Brain microvascular endothelial cell (primary cell): ENCODE measurements around the gene CDYL.

Source experiments
- DNase-seq: peaks from one replicate; pipeline ENCODE4 v3.0.0-alpha.2; 2020
- H3K27ac ChIP-seq: fragments of 250-450 bp; sonication (Bioruptor Pico); 2 replicates; pipeline ENCODE4 v1.5.1; 2020; ENCODE audit warnings: mild to moderate bottlenecking, moderate library complexity
- H3K27me3 ChIP-seq: fragments of 250-450 bp; sonication (Bioruptor Pico); replicated peaks from 2 replicates; pipeline ENCODE4 v1.5.1; 2020; ENCODE audit warnings: mild to moderate bottlenecking
- H3K36me3 ChIP-seq: fragments of 250-450 bp; sonication (Bioruptor Pico); replicated peaks from 2 replicates; pipeline ENCODE4 v1.5.1; 2020; ENCODE audit warnings: mild to moderate bottlenecking
- H3K4me3 ChIP-seq: 2 replicates; pipeline ENCODE4 v1.5.1; 2011; ENCODE audit warnings: low read depth, mild to moderate bottlenecking, control low read depth, low read length, moderate library complexity
- in situ Hi-C: cut with HindIII; loops from 2 replicates; pipeline ENCODE4 v1.10.0; 2017; ENCODE audit warnings: low sequenced_read_pairs, low pct_ligation_motif_present
- TF ChIP-seq, protein P1 (sequence below): IDR thresholded peaks from 2 replicates; pipeline ENCODE4 v1.5.1; 2011; ENCODE audit warnings: low read depth, mild to moderate bottlenecking, moderate library complexity, low read length, control low read depth, inconsistent platforms; ENCODE audit errors: missing control alignments

CDYL gene

DNA sequence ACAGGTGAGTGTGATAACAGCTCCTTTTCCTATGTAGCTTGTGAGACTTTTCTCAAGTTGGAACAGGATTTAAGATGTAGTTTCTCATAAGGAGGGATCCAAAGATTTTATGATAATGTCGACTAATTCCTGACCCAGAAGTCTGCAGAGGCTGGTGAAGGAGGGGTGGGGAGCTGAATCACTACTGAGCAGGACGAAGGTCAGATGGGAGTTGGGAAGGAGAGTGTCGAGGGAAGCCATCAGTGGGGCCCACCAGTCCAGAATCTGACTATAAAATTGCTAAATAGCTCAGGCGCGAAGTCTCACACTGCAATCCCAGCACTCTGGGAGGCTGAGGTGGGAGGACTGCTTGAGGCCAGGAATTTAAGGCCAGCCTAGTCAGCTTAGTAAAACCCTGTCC lies 32.3 kb upstream of the CDYL start:
- H3K36me3 ChIP-seq, result no peaks in the 10 kb centered on the region
- no peak overlapping the region for H3K27ac ChIP-seq
- no peak for DNase-seq
- H3K27me3 ChIP-seq, result no peaks in the 10 kb centered on the region
- TF ChIP-seq, protein P1, sequence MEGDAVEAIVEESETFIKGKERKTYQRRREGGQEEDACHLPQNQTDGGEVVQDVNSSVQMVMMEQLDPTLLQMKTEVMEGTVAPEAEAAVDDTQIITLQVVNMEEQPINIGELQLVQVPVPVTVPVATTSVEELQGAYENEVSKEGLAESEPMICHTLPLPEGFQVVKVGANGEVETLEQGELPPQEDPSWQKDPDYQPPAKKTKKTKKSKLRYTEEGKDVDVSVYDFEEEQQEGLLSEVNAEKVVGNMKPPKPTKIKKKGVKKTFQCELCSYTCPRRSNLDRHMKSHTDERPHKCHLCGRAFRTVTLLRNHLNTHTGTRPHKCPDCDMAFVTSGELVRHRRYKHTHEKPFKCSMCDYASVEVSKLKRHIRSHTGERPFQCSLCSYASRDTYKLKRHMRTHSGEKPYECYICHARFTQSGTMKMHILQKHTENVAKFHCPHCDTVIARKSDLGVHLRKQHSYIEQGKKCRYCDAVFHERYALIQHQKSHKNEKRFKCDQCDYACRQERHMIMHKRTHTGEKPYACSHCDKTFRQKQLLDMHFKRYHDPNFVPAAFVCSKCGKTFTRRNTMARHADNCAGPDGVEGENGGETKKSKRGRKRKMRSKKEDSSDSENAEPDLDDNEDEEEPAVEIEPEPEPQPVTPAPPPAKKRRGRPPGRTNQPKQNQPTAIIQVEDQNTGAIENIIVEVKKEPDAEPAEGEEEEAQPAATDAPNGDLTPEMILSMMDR, result no peak
- H3K4me3 ChIP-seq, result no peak overlapping the region
- in situ Hi-C loops, result no loop called here

GRCh38 chr6:4747588-4747987 lies 28.6 kb upstream of the CDYL start:
- in situ Hi-C loops, result no loop called here
- H3K27me3 ChIP-seq, result no peaks in the 10 kb centered on the region
- no peak for DNase-seq
- H3K4me3 ChIP-seq, result no peak overlapping the region
- no peaks in the 10 kb centered on the region for H3K36me3 ChIP-seq
- TF ChIP-seq, protein P1, result no peak
- H3K27ac ChIP-seq, result no peak overlapping the region

DNA sequence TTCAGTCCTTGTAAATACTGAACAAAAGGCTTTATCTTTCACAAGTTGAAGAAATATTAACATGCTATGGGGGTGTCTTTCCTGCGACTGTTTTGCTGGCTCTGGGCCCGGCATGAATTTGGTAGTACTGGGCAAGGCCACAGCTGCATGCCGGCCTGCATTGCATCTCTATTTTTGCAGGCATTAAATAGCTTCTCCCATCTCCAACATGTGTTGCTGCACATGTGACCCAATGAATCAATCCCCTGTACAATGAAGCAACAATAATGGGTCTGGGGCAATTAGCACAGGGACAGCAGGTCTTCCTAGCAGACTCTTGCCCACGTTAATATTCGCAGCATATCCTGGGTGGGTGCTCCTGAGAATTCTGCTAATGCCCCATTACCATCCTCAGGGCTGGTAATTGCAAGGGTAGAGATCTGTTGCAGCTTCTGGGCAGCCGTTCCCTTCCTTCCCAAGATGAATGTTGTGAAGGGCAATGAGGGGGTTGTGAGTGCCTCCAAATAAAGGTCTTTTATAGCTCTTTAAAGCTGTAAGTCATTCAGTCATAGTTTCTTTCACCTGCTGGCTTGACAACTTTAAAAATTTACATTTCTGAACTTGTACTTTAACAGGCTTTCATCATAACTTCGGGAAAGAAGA lies 24.3 kb upstream of the CDYL start:
- in situ Hi-C loops, result no loop called here

GRCh38 chr6:4756247-4756646 lies 20.0 kb upstream of the CDYL start:
- no peak for DNase-seq
- in situ Hi-C loops, result no loop called here
- no peak overlapping the region for H3K4me3 ChIP-seq
- no peak overlapping the region for H3K27ac ChIP-seq
- H3K27me3 ChIP-seq, result no peaks in the 10 kb centered on the region
- TF ChIP-seq, protein P1, result no peak
- no peaks in the 10 kb centered on the region for H3K36me3 ChIP-seq

More for the DNA sequence above, 24.3 kb upstream of the CDYL start:
- H3K27ac ChIP-seq, result no peak overlapping the region
- TF ChIP-seq, protein P1, result no peak
- H3K4me3 ChIP-seq, result no peak overlapping the region
- H3K27me3 ChIP-seq, result no peaks in the 10 kb centered on the region
- no peaks in the 10 kb centered on the region for H3K36me3 ChIP-seq
- DNase-seq, result no peak

GRCh38 chr6:4759997-4760396 lies 16.2 kb upstream of the CDYL start:
- in situ Hi-C loops, result no loop called here
- H3K4me3 ChIP-seq, result no peak overlapping the region
- H3K27ac ChIP-seq, result no peak overlapping the region
- DNase-seq, result no peak
- TF ChIP-seq, protein P1, result no peak
- no peaks in the 10 kb centered on the region for H3K27me3 ChIP-seq
- no peaks in the 10 kb centered on the region for H3K36me3 ChIP-seq

DNA sequence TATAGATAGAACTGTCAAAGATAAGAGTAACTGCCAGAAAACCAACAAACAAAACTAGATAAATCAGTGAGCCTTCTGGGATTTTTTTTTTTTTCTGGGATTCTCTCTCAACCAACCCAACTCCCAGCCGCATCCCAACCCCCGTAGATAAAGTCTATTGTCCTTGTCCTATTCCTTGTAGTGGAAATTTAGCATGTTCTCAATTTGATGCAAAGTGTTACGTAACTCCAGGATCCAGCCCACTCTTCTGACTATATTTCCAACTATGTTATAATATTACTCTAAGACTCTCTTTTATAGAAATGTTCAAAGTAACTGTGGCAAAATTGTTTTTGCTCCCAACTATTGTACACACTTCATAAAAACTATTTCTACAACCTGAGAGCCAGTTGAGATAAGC lies 15.4 kb upstream of the CDYL start:
- TF ChIP-seq, protein P1, result no peak
- in situ Hi-C loops, result no loop called here
- DNase-seq, result no peak
- H3K4me3 ChIP-seq, result no peak overlapping the region
- H3K27ac ChIP-seq, result no peak overlapping the region
- no peaks in the 10 kb centered on the region for H3K27me3 ChIP-seq
- no peaks in the 10 kb centered on the region for H3K36me3 ChIP-seq
